Astrocyte (in vitro differentiated cells and primary cell): ENCODE results near the gene FHOD1.

Experiments used
- EZH2 ChIP-seq: IDR thresholded peaks from 2 replicates; pipeline ENCODE4 v1.6.1; 2012; ENCODE audit warnings: mild to moderate bottlenecking, low read length, inconsistent platforms; ENCODE audit not compliant: insufficient read depth
- TF ChIP-seq, protein P1 (sequence below): IDR thresholded peaks from 2 replicates; pipeline ENCODE4 v1.5.1; 2011; ENCODE audit warnings: low read depth, mild to moderate bottlenecking, inconsistent platforms, low read length, moderate library complexity; ENCODE audit not compliant: insufficient read depth

- TF ChIP-seq, protein P1, sequence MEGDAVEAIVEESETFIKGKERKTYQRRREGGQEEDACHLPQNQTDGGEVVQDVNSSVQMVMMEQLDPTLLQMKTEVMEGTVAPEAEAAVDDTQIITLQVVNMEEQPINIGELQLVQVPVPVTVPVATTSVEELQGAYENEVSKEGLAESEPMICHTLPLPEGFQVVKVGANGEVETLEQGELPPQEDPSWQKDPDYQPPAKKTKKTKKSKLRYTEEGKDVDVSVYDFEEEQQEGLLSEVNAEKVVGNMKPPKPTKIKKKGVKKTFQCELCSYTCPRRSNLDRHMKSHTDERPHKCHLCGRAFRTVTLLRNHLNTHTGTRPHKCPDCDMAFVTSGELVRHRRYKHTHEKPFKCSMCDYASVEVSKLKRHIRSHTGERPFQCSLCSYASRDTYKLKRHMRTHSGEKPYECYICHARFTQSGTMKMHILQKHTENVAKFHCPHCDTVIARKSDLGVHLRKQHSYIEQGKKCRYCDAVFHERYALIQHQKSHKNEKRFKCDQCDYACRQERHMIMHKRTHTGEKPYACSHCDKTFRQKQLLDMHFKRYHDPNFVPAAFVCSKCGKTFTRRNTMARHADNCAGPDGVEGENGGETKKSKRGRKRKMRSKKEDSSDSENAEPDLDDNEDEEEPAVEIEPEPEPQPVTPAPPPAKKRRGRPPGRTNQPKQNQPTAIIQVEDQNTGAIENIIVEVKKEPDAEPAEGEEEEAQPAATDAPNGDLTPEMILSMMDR = no peak
- no peak for TF ChIP-seq EZH2
Measured at GRCh38 chr16:67190448-67191399, 56.6 kb downstream of the FHOD1 start.
